AG08395 (cell line): Measurements from ENCODE around the gene CDHR1.
"Not testable (repeated sequence)": the region's sequence is repeated elsewhere in the genome, so short reads cannot be mapped to it uniquely, and the experiment has no call there.

Source experiments
- DNase-seq: peaks from one replicate; pipeline ENCODE4 v3.0.0; 2012; ENCODE audit warnings: mixed read lengths, low spot score

The CDHR1 gene

GRCh38 chr10:84175436-84175835, 18.9 kb upstream of the CDHR1 start:
- no peak for DNase-seq

- no peak for DNase-seq
Measured at GRCh38 chr10:84176351-84176750, 18.0 kb upstream of the CDHR1 start.

GRCh38 chr10:84176836-84177474, 17.4 kb upstream of the CDHR1 start:
- no peak for DNase-seq

GRCh38 chr10:84177541-84178141, 16.7 kb upstream of the CDHR1 start:
- no peak for DNase-seq

- DNase-seq, result no peak
Measured at GRCh38 chr10:84178160-84178609, 16.2 kb upstream of the CDHR1 start.

GRCh38 chr10:84179059-84179710, 15.2 kb upstream of the CDHR1 start:
- DNase-seq, result peak; percentile 81

GRCh38 chr10:84180386-84180785, 14.0 kb upstream of the CDHR1 start:
- not testable (repeated sequence) for DNase-seq

GRCh38 chr10:84181631-84182030, 12.7 kb upstream of the CDHR1 start:
- DNase-seq, result no peak

- DNase-seq, result no peak
Measured at GRCh38 chr10:84184517-84184916, 9.8 kb upstream of the CDHR1 start.

- no peak for DNase-seq
Measured at GRCh38 chr10:84185526-84186175, 8.7 kb upstream of the CDHR1 start.

- no peak for DNase-seq
Measured at GRCh38 chr10:84188815-84189214, 5.5 kb upstream of the CDHR1 start.

- DNase-seq, result no peak
Measured at GRCh38 chr10:84190621-84191020, 3.7 kb upstream of the CDHR1 start.

GRCh38 chr10:84191106-84191505, 3.2 kb upstream of the CDHR1 start:
- DNase-seq, result no peak

- DNase-seq, result no peak
Measured at GRCh38 chr10:84193327-84193726, 1.0 kb upstream of the CDHR1 start.

GRCh38 chr10:84193846-84194423, 402 bp upstream of the CDHR1 start:
- DNase-seq, result no peak

- no peak for DNase-seq
Measured at GRCh38 chr10:84195044-84195830, 900 bp downstream of the CDHR1 start.

- no peak for DNase-seq
Measured at GRCh38 chr10:84196083-84196482, 1.7 kb downstream of the CDHR1 start.

GRCh38 chr10:84196941-84197340, 2.6 kb downstream of the CDHR1 start:
- no peak for DNase-seq

- no peak for DNase-seq
Measured at GRCh38 chr10:84197643-84198042, 3.3 kb downstream of the CDHR1 start.

GRCh38 chr10:84198206-84198915, 4.0 kb downstream of the CDHR1 start:
- no peak for DNase-seq
